K562 treated with DMSO at 1 percent for 4 hours (cell line): Measurements from ENCODE around the gene FGF7. TPM values are rescaled to one million over a fixed set of nuclear protein-coding genes. Genes with fewer than 3 reads are reported as not detected.

Experiments used
- total RNA-seq: library from RNA; unstranded; fragments of 300-600 nt; gene quantifications from 2 replicates; pipeline ENCODE4 v1.2.3, GENCODE V29; 2022; ENCODE audit not compliant: insufficient read depth

Gene FGF7
- not detected in 2 replicates for total RNA-seq

GRCh38 chr15:49423021-49423420 is at the start of gene FGF7:
Gene FGF7 (plus strand): TSS chr15:49423242. CDS start chr15:49424298, 1,056 bp downstream.

Other genes starting within 250 kb of the FGF7 start
- gene FAM227B, start 197.6 kb downstream of the FGF7 start, total RNA-seq: 5.4 TPM in 2 replicates
- gene DTWD1, start 197.8 kb downstream of the FGF7 start, total RNA-seq: 12.0 and 16.5 TPM in 2 replicates